Amygdala (tissue), 56 donors: ENCODE measurements around the gene CNTN3.

Source experiments
- DNase-seq, 56 donors: peaks; one replicate each; lab custom pipeline; 2025; lab: John Stamatoyannopoulos, UW

CNTN3 gene

GRCh38 chr3:74613060-74613459 is 1.4 kb downstream of the CNTN3 start:
- DNase-seq, result peak in 1 of 56 donors; percentile 11

DNA sequence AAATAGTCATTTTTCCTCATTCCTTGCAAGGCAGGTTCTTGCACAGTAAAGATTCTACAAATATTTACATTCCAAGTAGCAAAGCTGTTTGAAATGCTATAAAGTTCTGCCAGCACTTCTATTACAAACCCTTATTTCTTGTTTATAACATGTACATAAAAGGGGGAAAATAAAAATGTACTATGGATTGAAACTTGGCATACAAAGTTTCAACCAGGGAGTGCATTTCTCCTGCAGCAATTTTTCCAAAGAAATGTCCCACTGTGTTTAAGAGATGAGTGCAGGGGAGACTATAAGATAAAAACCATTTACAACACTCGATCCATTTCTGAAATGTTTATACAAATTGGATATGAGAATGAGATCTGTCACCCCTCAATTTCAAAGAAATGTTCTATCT is 3.3 kb downstream of the CNTN3 start:
- DNase-seq, result no peak

GRCh38 chr3:74607803-74608202 is 6.7 kb downstream of the CNTN3 start:
- no peak for DNase-seq

- no peak for DNase-seq
These were observed 7.5 kb downstream of the CNTN3 start for GRCh38 chr3:74606996-74607395.

DNA sequence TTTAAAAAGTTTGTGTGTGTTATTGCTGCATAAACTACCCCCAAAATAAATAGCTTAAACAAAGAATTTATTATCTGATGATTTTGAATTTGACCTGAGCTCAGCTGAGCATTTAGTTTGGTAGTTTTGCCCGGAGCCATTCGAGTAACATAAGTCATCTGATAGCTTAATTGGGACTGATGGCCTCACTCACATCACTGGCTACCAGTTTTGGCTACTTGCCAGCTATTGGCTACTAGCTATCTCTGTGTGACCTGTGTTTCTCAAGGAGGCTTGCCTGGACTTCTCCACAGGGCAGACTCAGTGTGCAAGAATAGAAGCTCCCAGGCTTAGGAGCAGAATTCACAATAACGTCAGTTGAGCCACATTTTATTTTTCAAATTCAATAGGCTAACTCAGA is 9.0 kb downstream of the CNTN3 start:
- no peak for DNase-seq

- DNase-seq, result no peak
These were observed 11.2 kb downstream of the CNTN3 start for GRCh38 chr3:74603292-74603691.

DNA sequence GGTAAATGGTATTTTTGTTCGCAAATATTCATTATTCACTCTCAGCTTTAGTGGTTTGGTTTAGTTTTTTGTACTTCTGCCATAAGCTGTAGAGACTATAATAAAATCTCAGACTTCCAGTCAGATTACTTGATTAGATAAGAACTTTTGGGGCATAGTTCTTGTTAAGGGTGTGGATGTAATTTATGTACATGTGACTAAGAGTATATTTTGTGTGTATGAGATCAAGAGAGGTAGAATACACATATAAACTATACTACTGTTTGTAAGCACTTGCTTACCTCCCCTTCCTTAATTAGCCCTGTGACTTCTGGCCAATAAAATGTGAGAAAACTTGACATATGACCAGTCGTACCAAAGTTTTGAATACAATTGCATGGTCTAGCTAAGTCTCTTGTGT is 12.0 kb downstream of the CNTN3 start:
- no peak for DNase-seq

DNA sequence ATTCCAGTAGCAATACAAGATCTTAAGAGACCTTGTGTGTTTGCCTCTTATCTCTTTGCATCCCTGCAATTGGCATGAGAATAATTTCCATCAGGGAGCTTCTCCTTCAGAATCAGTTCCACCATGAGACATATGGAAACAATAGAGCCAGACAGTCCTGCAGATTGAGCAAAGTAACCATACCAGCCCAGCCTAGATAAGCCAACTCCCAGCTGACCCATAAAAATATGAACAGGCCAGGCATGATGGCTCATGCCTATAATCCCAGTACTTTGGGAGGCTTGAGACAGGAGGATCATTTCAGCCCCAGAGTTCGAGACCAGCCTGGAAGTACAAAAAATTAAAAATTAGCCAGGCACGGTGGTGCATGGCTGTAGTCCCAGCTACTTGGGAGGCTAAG is 12.7 kb downstream of the CNTN3 start:
- DNase-seq, result no peak

GRCh38 chr3:74599564-74599963 is 14.9 kb downstream of the CNTN3 start:
- no peak for DNase-seq

DNA sequence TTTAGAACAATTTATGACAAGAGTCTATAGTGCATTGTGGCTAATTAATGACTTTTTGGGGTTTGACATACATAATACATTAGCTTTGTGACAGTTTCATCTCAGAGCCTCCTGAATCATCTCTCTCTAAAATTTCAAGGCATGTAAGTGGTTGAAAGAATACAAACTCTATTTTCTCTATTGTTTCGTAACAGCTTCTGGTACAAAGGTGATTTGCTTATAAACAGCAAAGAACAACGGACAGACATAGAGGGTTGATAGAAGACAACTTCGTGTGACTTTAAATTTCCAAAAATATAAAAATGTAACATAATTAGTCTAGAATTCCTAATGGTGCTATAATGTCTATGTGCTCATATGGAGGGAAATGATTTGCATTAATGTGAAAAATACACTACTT is 21.3 kb downstream of the CNTN3 start:
- no peak for DNase-seq

- no peak for DNase-seq
These were observed 22.1 kb downstream of the CNTN3 start for GRCh38 chr3:74592359-74592758.

GRCh38 chr3:74591946-74592345 is 22.5 kb downstream of the CNTN3 start:
- DNase-seq, result no peak

- no peak for DNase-seq
These were observed 23.1 kb downstream of the CNTN3 start for GRCh38 chr3:74591342-74591741.

- no peak for DNase-seq
These were observed 23.7 kb downstream of the CNTN3 start for GRCh38 chr3:74590620-74591262.

- DNase-seq, result no peak
These were observed 29.7 kb downstream of the CNTN3 start for GRCh38 chr3:74584782-74585181.

- DNase-seq, result no peak
These were observed 31.5 kb downstream of the CNTN3 start for GRCh38 chr3:74582982-74583381.

GRCh38 chr3:74575857-74576256 is 38.6 kb downstream of the CNTN3 start:
- DNase-seq, result no peak

- no peak for DNase-seq
These were observed 43.3 kb downstream of the CNTN3 start for GRCh38 chr3:74571118-74571517.
